PFSK-1 (cell line): ENCODE measurements around the gene ADIRF.

Experiments
- POLR2AphosphoS5 ChIP-seq: IDR thresholded peaks from 2 replicates; pipeline ENCODE4 v1.6.1; 2012; ENCODE audit warnings: low read depth, mild to moderate bottlenecking, control low read depth, low read length, moderate library complexity
- TAF1 ChIP-seq: IDR thresholded peaks from 2 replicates; pipeline ENCODE4 v1.6.1; 2012; ENCODE audit warnings: low read length, control low read depth, borderline replicate concordance; ENCODE audit not compliant: insufficient read depth

DNA sequence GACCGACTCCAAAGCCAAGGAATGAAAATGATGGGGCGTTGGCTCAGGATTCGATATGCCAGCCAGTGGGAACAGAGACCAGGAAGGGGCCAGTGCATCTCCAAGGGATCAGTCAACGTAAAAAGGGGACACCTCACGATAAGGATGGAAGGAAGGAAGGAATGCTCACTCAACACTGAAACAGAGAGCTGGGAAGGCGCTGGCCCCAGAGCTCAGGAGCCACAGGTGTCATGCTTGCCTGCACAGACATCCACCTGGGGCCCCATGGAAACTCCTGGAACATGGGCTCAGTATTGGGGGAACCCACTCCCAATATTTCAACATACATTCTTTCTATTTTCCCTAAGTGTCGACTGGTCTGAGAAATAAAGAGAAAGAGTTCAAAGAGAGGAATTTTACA is 16.2 kb upstream of the ADIRF start:
- no peak for TF ChIP-seq POLR2AphosphoS5
- TF ChIP-seq TAF1, result no peak
